Keratinocyte (primary cell): ENCODE data around the gene ATP5F1D. TPM values are rescaled to one million over a fixed set of nuclear protein-coding genes. Genes with fewer than 3 reads are reported as not detected.

Source experiments
- DNase-seq: peaks from one replicate; pipeline ENCODE4 v3.0.0-alpha.2; 2011; ENCODE audit warnings: low read depth, missing footprints, low spot score
- FAIRE-seq: peaks from 2 replicates; lab custom pipeline; 2011; peaks lifted over from hg19 to GRCh38; lab: Jason Lieb, UNC
- H2AFZ ChIP-seq: 2 replicates; pipeline ENCODE4 v1.6.0; 2012; ENCODE audit warnings: low read length, control low read depth, inconsistent platforms; ENCODE audit not compliant: control insufficient read depth
- H3K27ac ChIP-seq: 2 replicates; pipeline ENCODE4 v1.5.1; 2011; ENCODE audit warnings: low read length; ENCODE audit not compliant: control insufficient read depth, insufficient read depth
- H3K27me3 ChIP-seq: 3 replicates; pipeline ENCODE4 v1.6.0; 2011; ENCODE audit warnings: low read length; ENCODE audit not compliant: control insufficient read depth, insufficient read depth; ENCODE audit errors: extremely low read depth
- H3K36me3 ChIP-seq, 2 experiments: 2 replicates in 1 of 2; 3 replicates in 1 of 2; pipeline ENCODE4 v1.5.1; 2011; ENCODE audit warnings: low read length in 2 of 2, mild to moderate bottlenecking in 1 of 2; ENCODE audit not compliant: control insufficient read depth in 2 of 2, insufficient read depth in 2 of 2; ENCODE audit errors: extremely low read depth in 1 of 2
- H3K4me1 ChIP-seq: 3 replicates; pipeline ENCODE4 v1.5.1; 2011; ENCODE audit warnings: low read length; ENCODE audit not compliant: control insufficient read depth, insufficient read depth; ENCODE audit errors: extremely low read depth
- H3K4me2 ChIP-seq: 3 replicates; pipeline ENCODE4 v1.6.0; 2011; ENCODE audit warnings: low read depth, low read length; ENCODE audit not compliant: control insufficient read depth, insufficient read depth; ENCODE audit errors: extremely low read depth
- H3K4me3 ChIP-seq, 3 experiments: fragments of 200-600 bp in 1 of 3; sonication (generic) in 1 of 3; 2 replicates in 2 of 3; 3 replicates in 1 of 3; pipeline ENCODE4 v1.5.1; 2011 to 2016; ENCODE audit warnings: low read length in 3 of 3, mild to moderate bottlenecking in 3 of 3, control low read depth in 2 of 3, inconsistent platforms in 1 of 3, low read depth in 1 of 3, mixed read lengths in 1 of 3, mixed run types in 1 of 3, moderate library complexity in 1 of 3; ENCODE audit not compliant: control insufficient read depth in 2 of 3, insufficient read depth in 2 of 3; ENCODE audit errors: extremely low read depth in 1 of 3
- H3K79me2 ChIP-seq: 2 replicates; pipeline ENCODE4 v1.6.0; 2012; ENCODE audit warnings: low read length; ENCODE audit not compliant: control insufficient read depth, insufficient read depth
- H3K9ac ChIP-seq: 3 replicates; pipeline ENCODE4 v1.6.0; 2011; ENCODE audit warnings: low read length; ENCODE audit not compliant: control insufficient read depth, insufficient read depth; ENCODE audit errors: extremely low read depth
- H3K9me1 ChIP-seq: 3 replicates; pipeline ENCODE4 v1.6.0; 2011; ENCODE audit warnings: low read length; ENCODE audit not compliant: control insufficient read depth, insufficient read depth; ENCODE audit errors: extremely low read depth
- H3K9me3 ChIP-seq: 2 replicates; pipeline ENCODE4 v1.5.1; 2012; ENCODE audit warnings: low read depth, low read length; ENCODE audit not compliant: control insufficient read depth
- H4K20me1 ChIP-seq: 3 replicates; pipeline ENCODE4 v1.6.0; 2011; ENCODE audit warnings: low read length; ENCODE audit not compliant: control insufficient read depth, insufficient read depth; ENCODE audit errors: extremely low read depth
- CTCF ChIP-seq, 3 experiments: IDR thresholded peaks in 1 of 3; conservative IDR thresholded peaks in 1 of 3; optimal IDR thresholded peaks in 1 of 3; 2 replicates in 2 of 3; 3 replicates in 1 of 3; pipeline versions ENCODE3 to v1.5.1; 2011; ENCODE audit warnings: low read length in 3 of 3, mild to moderate bottlenecking in 3 of 3, moderate library complexity in 2 of 3, control low read depth in 1 of 3, inconsistent platforms in 1 of 3; ENCODE audit not compliant: insufficient read depth in 2 of 3; ENCODE audit errors: extremely low read depth in 1 of 3
- EZH2 ChIP-seq: IDR thresholded peaks from one replicate; pipeline ENCODE4 v1.6.1; 2012; ENCODE audit warnings: inconsistent platforms, mild to moderate bottlenecking, low read length, moderate library complexity
- dilution Hi-C: fragments of 300-500 bp; cut with MboI; formaldehyde crosslinking; loops from one replicate; pipeline ENCODE4 v1.7.0; 2020; ENCODE audit warnings: low sequenced_read_pairs; ENCODE audit not compliant: extremely low pct_ligation_motif_present
- polyA plus RNA-seq, 5 experiments: library from polyadenylated mRNA; depleted of rRNA in 3 of 5; stranded (reverse) in 3 of 5; stranded (forward) in 1 of 5; unstranded in 1 of 5; fragments of >200 nt; gene quantifications; 1 replicate in 1 of 5; 2 replicates in 3 of 5; 3 replicates in 1 of 5; pipeline versions ENCODE4 v1.2.1 to v1.2.3, GENCODE V29; 2011 to 2012; ENCODE audit warnings: missing spikeins in 2 of 5, low read depth in 1 of 5, low replicate concordance in 1 of 5

Gene ATP5F1D
- polyA plus RNA-seq, 1 donor (not counting 4 experiments of a cell fraction or from before 2014, with no cell fraction given) = 51.3 TPM

- Histone ChIP-seq H3K36me3 (peaks cover 29 to 42% of the 10 kb centered on the region in 2 experiments), H3K27ac (no peak overlapping the region), H3K9ac (peak overlapping the region; percentile 90), H3K27me3 (no peaks in the 10 kb centered on the region), H3K4me1 (peaks cover 51% of the 10 kb centered on the region), H3K4me3 (no peak overlapping the region), H3K4me2 (peak overlapping the region; percentile 87), H3K9me1 (no peaks in the 10 kb centered on the region), H3K9me3 (no peaks in the 10 kb centered on the region), H3K79me2 (peaks cover 55% of the 10 kb centered on the region), H2AFZ (no peak overlapping the region), H4K20me1 (no peaks in the 10 kb centered on the region)
- TF ChIP-seq EZH2 = no peak
- no peak for TF ChIP-seq CTCF (optimal IDR thresholded peaks at IDR 0.05 in 1 of 3, IDR thresholded peaks at IDR 0.05 in 1 of 3, conservative IDR thresholded peaks at IDR 0.05 in 1 of 3; ENCODE audit: extremely low read depth in 1 of 3, insufficient read depth in 2 of 3, low read length in 3 of 3)
- no peak for DNase-seq
- dilution Hi-C loops = no loop called here
- FAIRE-seq = no peak
Observed at GRCh38 chr19:1273263-1274041, 31.9 kb downstream of the ATP5F1D start.

- DNase-seq = no peak
- peak overlapping the region; percentile 90 for H3K27ac ChIP-seq
- peak overlapping the region; percentile 65 to 69 (median 67) for H3K4me3 ChIP-seq
- H3K4me2 ChIP-seq = peak overlapping the region; percentile 87
- no peaks in the 10 kb centered on the region for H3K27me3 ChIP-seq
- H3K36me3 ChIP-seq = peaks cover 31 to 46% of the 10 kb centered on the region in 2 experiments
- no peak for FAIRE-seq
- H4K20me1 ChIP-seq = no peaks in the 10 kb centered on the region
- H3K9me3 ChIP-seq = no peaks in the 10 kb centered on the region
- H3K9me1 ChIP-seq = no peaks in the 10 kb centered on the region
- peaks cover 48% of the 10 kb centered on the region for H3K4me1 ChIP-seq
- H2AFZ ChIP-seq = no peak overlapping the region
- dilution Hi-C loops = no loop called here
- TF ChIP-seq CTCF (optimal IDR thresholded peaks at IDR 0.05 in 1 of 3, IDR thresholded peaks at IDR 0.05 in 1 of 3, conservative IDR thresholded peaks at IDR 0.05 in 1 of 3; ENCODE audit: extremely low read depth in 1 of 3, insufficient read depth in 2 of 3, low read length in 3 of 3) (no peak), EZH2 (no peak)
- H3K79me2 ChIP-seq = peaks cover 55% of the 10 kb centered on the region
- H3K9ac ChIP-seq = peak overlapping the region; percentile 90
Observed at GRCh38 chr19:1274081-1274851, 32.7 kb downstream of the ATP5F1D start.
